Aorta (tissue), 5 donors: ENCODE data around the gene PFN3. TPM values are rescaled to one million over a fixed set of nuclear protein-coding genes. Genes with fewer than 3 reads are reported as not detected.

ENCODE experiments used
- ATAC-seq: fragments of 200-7000 bp; cut with Tn5 transposase; one replicate; pipeline ENCODE4 v1.9.1; 2022; ENCODE audit warnings: moderate library complexity; ENCODE audit not compliant: low FRiP score
- DNase-seq, 2 donors: peaks; one replicate each; pipeline ENCODE4 v3.0.0-alpha.2; 2020
- H3K27ac ChIP-seq, 2 donors: one replicate each; pipeline ENCODE4 v1.5.1; 2013; ENCODE audit warnings: low read length in 2 of 2, mild to moderate bottlenecking in 2 of 2, moderate library complexity in 2 of 2, control low read depth in 1 of 2, inconsistent platforms in 1 of 2, low read depth in 1 of 2
- H3K27me3 ChIP-seq, 2 donors: one replicate each; pipeline ENCODE4 v1.6.1; 2013; ENCODE audit warnings: control low read depth in 1 of 2, low read length in 1 of 2, mild to moderate bottlenecking in 1 of 2, moderate library complexity in 1 of 2; ENCODE audit not compliant: insufficient read depth in 2 of 2, control insufficient read depth in 1 of 2
- H3K36me3 ChIP-seq, 2 donors: one replicate each; pipeline ENCODE4 v1.6.1; 2013; ENCODE audit warnings: control low read depth in 1 of 2, low read length in 1 of 2, mild to moderate bottlenecking in 1 of 2; ENCODE audit not compliant: insufficient read depth in 2 of 2, control insufficient read depth in 1 of 2
- H3K4me1 ChIP-seq, 2 donors: one replicate each; pipeline ENCODE4 v1.6.1; 2013; ENCODE audit warnings: low read length in 2 of 2, control low read depth in 1 of 2, mild to moderate bottlenecking in 1 of 2, moderate library complexity in 1 of 2; ENCODE audit not compliant: insufficient read depth in 2 of 2, control insufficient read depth in 1 of 2
- H3K4me3 ChIP-seq, 2 donors: one replicate each; pipeline ENCODE4 v1.5.1; 2013; ENCODE audit warnings: low read length in 2 of 2, control low read depth in 1 of 2, mild to moderate bottlenecking in 1 of 2
- H3K9me3 ChIP-seq: one replicate; pipeline ENCODE4 v1.6.1; 2013; ENCODE audit warnings: mild to moderate bottlenecking, low read length; ENCODE audit not compliant: control insufficient read depth
- WGBS, 2 donors: extraction: QIAGEN DNeasy Blood & Tissue Kit; methylation state at CpG; one replicate each; pipeline ENCODE4 v1.1.7; 2013; 5-methylcytosine and 5-hydroxymethylcytosine counted together
- intact Hi-C, 2 donors: fragments of 100-400 bp; cut with DNase I; formaldehyde crosslinking; loops; one replicate each; pipeline versions ENCODE4 v1.14.2 to v1.15.0; 2022
- polyA plus RNA-seq, 2 donors: library from polyadenylated mRNA; stranded (reverse); fragments of 200-250 nt; gene quantifications; one replicate each; pipeline ENCODE4 v1.2.3, GENCODE V29; 2013
- total RNA-seq, 2 donors: library from RNA; stranded (reverse); fragmentation: NEBNext Ultra II Directional; extraction: Animal tissue kit (Norgen Biotek cat#: 25700); gene quantifications; one replicate each; pipeline ENCODE4 v1.2.1, GENCODE V29; 2021
- donor health status: healthy with polysubstance abuse.
- donor health status: Bipolar disorder and iron deficiency.
- donor health status: DM: no; HTN: no; CAD: no.
- donor health status: DM: no; HTN: no; CAD: no.
- donor health status: DM: yes; HTN: yes; CAD: no.

PFN3 gene
- total and polyA plus RNA-seq, 4 donors: not detected

GRCh38 chr5:177355868-177356168, 44.6 kb downstream of the PFN3 start:
- Histone ChIP-seq H3K4me3 (no peak overlapping the region), H3K27me3 (no peaks in the 10 kb centered on the region), H3K36me3 (no peaks in the 10 kb centered on the region), H3K4me1 (no peaks in the 10 kb centered on the region), H3K9me3 (no peaks in the 10 kb centered on the region), H3K27ac (no peak overlapping the region)
- WGBS, 2 donors: 0 to 3% methylated on average over 1 of the region's 1 CpG
- intact Hi-C loops: no loop called here
- ATAC-seq (no peak), DNase-seq (no peak)

GRCh38 chr5:177355162-177355867, 45.1 kb downstream of the PFN3 start:
- DNase-seq: no peak
- 70 to 82% methylated on average over 1 of the region's 1 CpG for WGBS, 2 donors

GRCh38 chr5:177354711-177355110, 45.8 kb downstream of the PFN3 start:
- no peak overlapping the region for H3K27ac ChIP-seq
- H3K27me3 ChIP-seq: no peaks in the 10 kb centered on the region
- no peaks in the 10 kb centered on the region for H3K36me3 ChIP-seq
- 71 to 86% methylated on average over 3 of the region's 3 CpGs for WGBS, 2 donors
- ATAC-seq (no peak), DNase-seq (no peak)
- intact Hi-C loops: no loop called here
- H3K4me1 ChIP-seq: peaks cover 0 to 3% of the 10 kb centered on the region in 2 donors
- H3K9me3 ChIP-seq: no peaks in the 10 kb centered on the region
- H3K4me3 ChIP-seq: no peak overlapping the region

More at GRCh38 chr5:177355162-177355867, 45.1 kb downstream of the PFN3 start:
- intact Hi-C loops: no loop called here
- H3K4me1 ChIP-seq: peaks cover 0 to 1% of the 10 kb centered on the region in 2 donors
- no peaks in the 10 kb centered on the region for H3K36me3 ChIP-seq
- no peak overlapping the region for H3K27ac ChIP-seq
- no peaks in the 10 kb centered on the region for H3K27me3 ChIP-seq
- ATAC-seq: no peak
- no peak overlapping the region for H3K4me3 ChIP-seq
- H3K9me3 ChIP-seq: no peaks in the 10 kb centered on the region

GRCh38 chr5:177354256-177354655, 46.2 kb downstream of the PFN3 start:
- no peak overlapping the region for H3K4me3 ChIP-seq
- intact Hi-C loops: no loop called here
- peaks cover 0 to 1% of the 10 kb centered on the region in 2 donors for H3K36me3 ChIP-seq
- ATAC-seq (no peak), DNase-seq (no peak)
- peaks cover 0 to 3% of the 10 kb centered on the region in 2 donors for H3K4me1 ChIP-seq
- H3K27ac ChIP-seq: no peak overlapping the region
- 84 to 88% methylated on average over 3 of the region's 3 CpGs for WGBS, 2 donors
- H3K9me3 ChIP-seq: no peaks in the 10 kb centered on the region
- H3K27me3 ChIP-seq: no peaks in the 10 kb centered on the region

- H3K27ac ChIP-seq: no peak overlapping the region
- DNase-seq (no peak), ATAC-seq (no peak)
- peaks cover 0 to 3% of the 10 kb centered on the region in 2 donors for H3K4me1 ChIP-seq
- H3K9me3 ChIP-seq: no peaks in the 10 kb centered on the region
- peaks cover 0 to 1% of the 10 kb centered on the region in 2 donors for H3K36me3 ChIP-seq
- no peak overlapping the region for H3K4me3 ChIP-seq
- WGBS, 2 donors: 74 to 82% methylated on average over 4 to 5 of the region's 5 CpGs
- no peaks in the 10 kb centered on the region for H3K27me3 ChIP-seq
- intact Hi-C loops: no loop called here
Measured at GRCh38 chr5:177353093-177353492, 47.4 kb downstream of the PFN3 start.

GRCh38 chr5:177351392-177352329, 48.8 kb downstream of the PFN3 start, which contains the start of gene LMAN2:
TSS of gene LMAN2 (minus strand) at chr5:177351668. CDS start at chr5:177351647, 21 bp downstream.
- peaks cover 0 to 3% of the 10 kb centered on the region in 2 donors for H3K4me1 ChIP-seq
- DNase-seq (peak; percentile 95 to 96), ATAC-seq (peak; percentile 97)
- 7 to 8% methylated on average over 52 to 55 of the region's 55 CpGs for WGBS, 2 donors
- intact Hi-C loops: no loop called here
- H3K4me3 ChIP-seq: peak within 1 kb of the TSS; percentile 62 to 77
- H3K27ac ChIP-seq: peak within 1 kb of the TSS; percentile 31 to 81
- peaks cover 0 to 1% of the 10 kb centered on the region in 2 donors for H3K36me3 ChIP-seq
- H3K9me3 ChIP-seq: no peaks in the 10 kb centered on the region
- no peaks in the 10 kb centered on the region for H3K27me3 ChIP-seq

- Histone ChIP-seq H3K36me3 (peaks cover 0 to 1% of the 10 kb centered on the region in 2 donors), H3K9me3 (no peaks in the 10 kb centered on the region), H3K4me3 (peak overlapping the region; percentile 62 to 77), H3K27ac (peak overlapping the region; percentile 31 to 81), H3K27me3 (no peaks in the 10 kb centered on the region), H3K4me1 (peaks cover 0 to 3% of the 10 kb centered on the region in 2 donors)
- peak; percentile 19 for ATAC-seq
- intact Hi-C loops: no loop called here
- DNase-seq: peak in 1 of 2 donors; percentile 47
- WGBS, 2 donors: 12 to 14% methylated on average over 19 of the region's 19 CpGs
Measured at GRCh38 chr5:177350776-177351391, 49.6 kb downstream of the PFN3 start.
